ENCODE data around the gene NPDC1.

Gene NPDC1

GRCh38 chr9:137026384-137026783, 19.6 kb downstream of the NPDC1 start:
- DNase-seq (ENCODE audit: low read depth, low spot score), result no peak

- DNase-seq (ENCODE audit: low read depth, low spot score), result no peak
Observed at GRCh38 chr9:137025517-137025966, 20.4 kb downstream of the NPDC1 start.

GRCh38 chr9:137023583-137023991, 22.4 kb downstream of the NPDC1 start:
- no peak for DNase-seq (ENCODE audit: low read depth, low spot score)

- DNase-seq (ENCODE audit: low read depth, low spot score), result no peak
Observed at GRCh38 chr9:137023157-137023556, 22.8 kb downstream of the NPDC1 start.

- no peak for DNase-seq (ENCODE audit: low read depth, low spot score)
Observed at GRCh38 chr9:137022662-137023008, 23.3 kb downstream of the NPDC1 start.

GRCh38 chr9:137021979-137022661, 23.9 kb downstream of the NPDC1 start:
- no peak for DNase-seq (ENCODE audit: low read depth, low spot score)

GRCh38 chr9:137021568-137021978, 24.4 kb downstream of the NPDC1 start:
- no peak for DNase-seq (ENCODE audit: low read depth, low spot score)

GRCh38 chr9:137020771-137021567, 25.0 kb downstream of the NPDC1 start:
- DNase-seq (ENCODE audit: low read depth, low spot score), result no peak

- DNase-seq (ENCODE audit: low read depth, low spot score), result no peak
Observed at GRCh38 chr9:137019891-137020683, 25.9 kb downstream of the NPDC1 start.

GRCh38 chr9:137018761-137019559, 27.0 kb downstream of the NPDC1 start:
- no peak for DNase-seq (ENCODE audit: low read depth, low spot score)

GRCh38 chr9:137017791-137018497, 28.0 kb downstream of the NPDC1 start:
- DNase-seq (ENCODE audit: low read depth, low spot score), result no peak

GRCh38 chr9:137017071-137017470, 28.9 kb downstream of the NPDC1 start:
- no peak for DNase-seq (ENCODE audit: low read depth, low spot score)

- no peak for DNase-seq (ENCODE audit: low read depth, low spot score)
Observed at GRCh38 chr9:137016436-137016835, 29.5 kb downstream of the NPDC1 start.

- no peak for DNase-seq (ENCODE audit: low read depth, low spot score)
Observed at GRCh38 chr9:137015976-137016375, 30.0 kb downstream of the NPDC1 start.

- no peak for DNase-seq (ENCODE audit: low read depth, low spot score)
Observed at GRCh38 chr9:137015540-137015930, 30.4 kb downstream of the NPDC1 start.

- DNase-seq (ENCODE audit: low read depth, low spot score), result no peak
Observed at GRCh38 chr9:137014776-137015539, 31.0 kb downstream of the NPDC1 start.

- no peak for DNase-seq (ENCODE audit: low read depth, low spot score)
Observed at GRCh38 chr9:137014166-137014565, 31.8 kb downstream of the NPDC1 start.

GRCh38 chr9:137013571-137013940, 32.4 kb downstream of the NPDC1 start:
- no peak for DNase-seq (ENCODE audit: low read depth, low spot score)

- no peak for DNase-seq (ENCODE audit: low read depth, low spot score)
Observed at GRCh38 chr9:137012694-137013570, 33.0 kb downstream of the NPDC1 start.

Data from activated naive CD8-positive, alpha-beta T cell treated with anti-CD3 and anti-CD28 coated beads, Interleukin-2, amount 50 U/mL, for 16 hours (primary cell).